Measurements from ENCODE around the gene SH3RF3.
"Not testable (repeated sequence)": the region's sequence is repeated elsewhere in the genome, so short reads cannot be mapped to it uniquely, and the experiment has no call there.

SH3RF3 gene

DNA sequence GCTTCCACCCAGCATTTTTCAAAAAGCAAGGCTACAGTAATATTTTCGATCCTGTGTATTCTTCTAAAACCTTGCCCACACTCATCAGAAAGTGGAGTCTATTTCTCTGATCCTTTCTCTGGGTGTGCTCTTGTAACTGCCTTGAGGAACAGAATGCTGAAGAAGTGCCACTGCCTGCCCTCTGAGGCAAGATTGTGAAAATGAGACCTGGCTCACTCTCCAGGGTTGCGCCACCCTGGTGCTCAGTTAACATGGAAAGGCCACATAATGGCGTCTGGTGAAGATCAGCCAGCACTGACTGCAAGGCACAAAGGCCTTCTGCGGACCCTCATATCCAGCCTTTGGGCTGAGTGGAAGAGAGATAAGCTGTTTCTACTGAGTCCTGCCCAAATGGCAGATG is 11.2 kb upstream of the SH3RF3 start:
- Histone ChIP-seq H3K4me1 (ENCODE audit: control insufficient read depth, insufficient read depth, low read length, poor library complexity, severe bottlenecking) (no peaks in the 10 kb centered on the region), H3K27ac (ENCODE audit: low read depth, low read length, severe bottlenecking) (no peak overlapping the region), H3K4me3 (ENCODE audit: extremely low read depth, insufficient read depth, low read length, poor library complexity, severe bottlenecking) (no peak overlapping the region), H3K36me3 (ENCODE audit: control insufficient read depth, insufficient read depth, low read length) (no peaks in the 10 kb centered on the region), H3K9me3 (ENCODE audit: control insufficient read depth, low read length) (peaks cover 5% of the 10 kb centered on the region)
- WGBS, 2 experiments (ENCODE audit: insufficient coverage in 2 of 2) = 93 to 100% methylated on average over 1 to 3 of the region's 4 CpGs

GRCh38 chr2:109118321-109118720 is 10.7 kb upstream of the SH3RF3 start:
- no peak overlapping the region for H3K4me3 ChIP-seq (ENCODE audit: extremely low read depth, insufficient read depth, low read length, poor library complexity, severe bottlenecking)
- peaks cover 5% of the 10 kb centered on the region for H3K9me3 ChIP-seq (ENCODE audit: control insufficient read depth, low read length)
- no peaks in the 10 kb centered on the region for H3K4me1 ChIP-seq (ENCODE audit: control insufficient read depth, insufficient read depth, low read length, poor library complexity, severe bottlenecking)
- 90 to 97% methylated on average over 9 of the region's 9 CpGs for WGBS, 2 experiments (ENCODE audit: insufficient coverage in 2 of 2)
- H3K36me3 ChIP-seq (ENCODE audit: control insufficient read depth, insufficient read depth, low read length) = no peaks in the 10 kb centered on the region
- no peak overlapping the region for H3K27ac ChIP-seq (ENCODE audit: low read depth, low read length, severe bottlenecking)

- H3K9me3 ChIP-seq (ENCODE audit: control insufficient read depth, low read length) = peaks cover 5% of the 10 kb centered on the region
- H3K27ac ChIP-seq (ENCODE audit: low read depth, low read length, severe bottlenecking) = no peak overlapping the region
- H3K36me3 ChIP-seq (ENCODE audit: control insufficient read depth, insufficient read depth, low read length) = no peaks in the 10 kb centered on the region
- 79 to 100% methylated on average over 2 to 3 of the region's 3 CpGs for WGBS, 2 experiments (ENCODE audit: insufficient coverage in 2 of 2)
- H3K4me3 ChIP-seq (ENCODE audit: extremely low read depth, insufficient read depth, low read length, poor library complexity, severe bottlenecking) = no peak overlapping the region
- no peaks in the 10 kb centered on the region for H3K4me1 ChIP-seq (ENCODE audit: control insufficient read depth, insufficient read depth, low read length, poor library complexity, severe bottlenecking)
These were observed 8.8 kb upstream of the SH3RF3 start for GRCh38 chr2:109120166-109120565.

DNA sequence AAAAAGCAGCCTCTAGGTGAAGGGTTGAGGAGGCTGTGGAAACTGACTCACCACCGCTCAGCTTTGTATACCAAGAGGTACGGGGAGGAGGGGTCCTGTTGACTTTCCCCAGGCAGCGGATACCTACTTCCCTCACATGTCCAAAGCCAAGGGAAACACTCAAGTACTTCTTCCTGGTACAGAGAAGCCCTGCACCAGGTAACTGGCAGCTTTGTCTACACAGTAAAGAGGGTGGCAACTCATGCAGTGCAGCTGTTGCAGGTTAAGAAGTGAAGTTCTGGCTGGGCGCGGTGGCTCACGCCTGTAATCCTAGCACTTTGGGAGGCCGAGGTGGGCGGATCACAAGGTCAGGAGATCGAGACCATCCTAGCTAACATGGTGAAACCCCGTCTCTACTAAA is 8.3 kb upstream of the SH3RF3 start:
- not testable (repeated sequence) for H3K36me3 ChIP-seq (ENCODE audit: control insufficient read depth, insufficient read depth, low read length); H3K4me1 ChIP-seq (ENCODE audit: control insufficient read depth, insufficient read depth, low read length, poor library complexity, severe bottlenecking); H3K9me3 ChIP-seq (ENCODE audit: control insufficient read depth, low read length); H3K4me3 ChIP-seq (ENCODE audit: extremely low read depth, insufficient read depth, low read length, poor library complexity, severe bottlenecking); H3K27ac ChIP-seq (ENCODE audit: low read depth, low read length, severe bottlenecking)
- 81% methylated on average over 5 of the region's 10 CpGs; no CpG with 5 or more reads in 1 of the 2 experiments for WGBS, 2 experiments (ENCODE audit: insufficient coverage in 2 of 2)

- no peaks in the 10 kb centered on the region for H3K9me3 ChIP-seq (ENCODE audit: control insufficient read depth, low read length)
- H3K4me1 ChIP-seq (ENCODE audit: control insufficient read depth, insufficient read depth, low read length, poor library complexity, severe bottlenecking) = peaks cover 15% of the 10 kb centered on the region
- H3K36me3 ChIP-seq (ENCODE audit: control insufficient read depth, insufficient read depth, low read length) = no peaks in the 10 kb centered on the region
- H3K4me3 ChIP-seq (ENCODE audit: extremely low read depth, insufficient read depth, low read length, poor library complexity, severe bottlenecking) = no peak overlapping the region
- WGBS, 2 experiments (ENCODE audit: insufficient coverage in 2 of 2) = no CpG with 5 or more reads among the region's 4 CpGs
- no peak overlapping the region for H3K27ac ChIP-seq (ENCODE audit: low read depth, low read length, severe bottlenecking)
These were observed 5.3 kb upstream of the SH3RF3 start for GRCh38 chr2:109123586-109124201.

DNA sequence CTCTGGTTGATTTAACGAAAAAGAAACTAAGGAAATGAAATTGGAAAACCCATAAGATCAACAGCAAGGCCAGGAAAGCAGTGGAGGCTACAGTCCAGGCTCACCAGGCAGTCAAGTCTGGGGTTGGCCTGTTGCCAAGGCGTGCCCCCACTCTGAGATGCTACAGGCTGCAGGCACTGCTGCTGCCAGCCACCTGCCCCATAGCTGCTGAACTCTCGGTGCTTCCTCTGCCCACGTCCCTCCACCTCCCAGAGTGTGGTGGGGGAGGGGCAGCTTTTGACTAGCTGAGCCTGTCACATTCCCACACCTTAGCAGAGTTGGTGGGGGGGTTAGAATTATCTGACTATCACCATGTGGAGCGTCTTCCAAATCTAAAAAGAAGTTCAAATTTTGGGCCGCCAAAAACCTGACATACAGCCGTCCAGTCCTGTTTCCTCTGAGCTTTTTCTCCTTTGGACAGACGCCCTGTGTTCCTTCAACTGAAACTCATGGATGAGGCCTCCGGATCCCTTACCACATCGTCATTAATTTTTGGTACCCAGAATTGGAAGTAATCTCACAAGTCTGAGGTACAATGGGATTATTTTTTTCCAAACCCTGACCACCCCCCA is 3.9 kb upstream of the SH3RF3 start:
- WGBS, 2 experiments (ENCODE audit: insufficient coverage in 2 of 2) = 87 to 90% methylated on average over 6 to 8 of the region's 10 CpGs
- Histone ChIP-seq H3K9me3 (ENCODE audit: control insufficient read depth, low read length) (no peaks in the 10 kb centered on the region), H3K4me1 (ENCODE audit: control insufficient read depth, insufficient read depth, low read length, poor library complexity, severe bottlenecking) (peaks cover 18% of the 10 kb centered on the region), H3K27ac (ENCODE audit: low read depth, low read length, severe bottlenecking) (peak overlapping the region; percentile 51), H3K36me3 (ENCODE audit: control insufficient read depth, insufficient read depth, low read length) (no peaks in the 10 kb centered on the region), H3K4me3 (ENCODE audit: extremely low read depth, insufficient read depth, low read length, poor library complexity, severe bottlenecking) (no peak overlapping the region)

- H3K4me1 ChIP-seq (ENCODE audit: control insufficient read depth, insufficient read depth, low read length, poor library complexity, severe bottlenecking) = peaks cover 23% of the 10 kb centered on the region
- H3K9me3 ChIP-seq (ENCODE audit: control insufficient read depth, low read length) = no peaks in the 10 kb centered on the region
- no peaks in the 10 kb centered on the region for H3K36me3 ChIP-seq (ENCODE audit: control insufficient read depth, insufficient read depth, low read length)
- H3K4me3 ChIP-seq (ENCODE audit: extremely low read depth, insufficient read depth, low read length, poor library complexity, severe bottlenecking) = no peak overlapping the region
- H3K27ac ChIP-seq (ENCODE audit: low read depth, low read length, severe bottlenecking) = peak overlapping the region; percentile 36
- WGBS, 2 experiments (ENCODE audit: insufficient coverage in 2 of 2) = 85 to 90% methylated on average over 10 to 11 of the region's 12 CpGs
These were observed 3.2 kb upstream of the SH3RF3 start for GRCh38 chr2:109125593-109126500.

DNA sequence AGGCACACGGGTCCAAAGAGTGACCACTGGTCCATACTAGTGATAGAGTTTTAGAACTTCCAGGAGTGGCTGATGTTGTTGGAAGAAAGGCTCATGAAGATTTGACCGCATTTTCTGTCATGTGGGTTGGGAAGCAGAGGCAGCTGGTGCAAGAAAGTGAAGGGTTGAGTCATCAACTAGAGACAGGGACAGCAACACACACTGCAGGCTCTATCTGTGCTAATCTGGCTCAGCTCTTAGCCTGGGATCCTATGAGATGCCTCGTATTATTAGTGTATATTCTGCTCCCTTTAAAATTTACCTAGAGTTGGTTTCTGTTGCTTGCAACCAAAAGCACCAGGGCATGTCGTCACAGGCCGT is 2.5 kb upstream of the SH3RF3 start:
- WGBS, 2 experiments (ENCODE audit: insufficient coverage in 2 of 2) = 91 to 94% methylated on average over 4 of the region's 5 CpGs
- Histone ChIP-seq H3K27ac (ENCODE audit: low read depth, low read length, severe bottlenecking) (peak overlapping the region; percentile 36), H3K36me3 (ENCODE audit: control insufficient read depth, insufficient read depth, low read length) (no peaks in the 10 kb centered on the region), H3K4me3 (ENCODE audit: extremely low read depth, insufficient read depth, low read length, poor library complexity, severe bottlenecking) (no peak overlapping the region), H3K9me3 (ENCODE audit: control insufficient read depth, low read length) (no peaks in the 10 kb centered on the region), H3K4me1 (ENCODE audit: control insufficient read depth, insufficient read depth, low read length, poor library complexity, severe bottlenecking) (peaks cover 23% of the 10 kb centered on the region)

DNA sequence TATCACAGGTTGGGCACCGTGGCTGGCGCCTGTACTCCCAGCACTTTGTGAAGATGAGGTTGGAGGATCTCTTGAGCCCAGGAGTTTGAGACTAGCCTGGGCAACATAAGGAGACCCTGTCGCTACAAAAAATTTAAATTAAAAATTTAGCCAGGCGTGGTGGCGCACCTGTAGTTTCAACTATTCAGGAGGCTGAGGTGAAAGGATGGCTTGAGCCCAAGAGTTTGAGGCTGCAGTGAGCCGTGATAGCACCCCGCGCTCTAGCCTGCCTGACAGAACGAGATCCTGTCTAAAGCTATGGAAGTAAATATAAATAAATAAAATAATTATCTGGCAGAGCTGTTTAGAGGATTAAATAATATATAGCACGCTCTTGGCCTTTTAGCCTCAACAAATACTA is 1.4 kb upstream of the SH3RF3 start:
- Histone ChIP-seq H3K27ac (ENCODE audit: low read depth, low read length, severe bottlenecking) (no peak overlapping the region), H3K9me3 (ENCODE audit: control insufficient read depth, low read length) (no peaks in the 10 kb centered on the region), H3K4me1 (ENCODE audit: control insufficient read depth, insufficient read depth, low read length, poor library complexity, severe bottlenecking) (peaks cover 23% of the 10 kb centered on the region), H3K4me3 (ENCODE audit: extremely low read depth, insufficient read depth, low read length, poor library complexity, severe bottlenecking) (no peak overlapping the region), H3K36me3 (ENCODE audit: control insufficient read depth, insufficient read depth, low read length) (no peaks in the 10 kb centered on the region)
- WGBS, 2 experiments (ENCODE audit: insufficient coverage in 2 of 2) = 84 to 96% methylated on average over 4 to 5 of the region's 10 CpGs

DNA sequence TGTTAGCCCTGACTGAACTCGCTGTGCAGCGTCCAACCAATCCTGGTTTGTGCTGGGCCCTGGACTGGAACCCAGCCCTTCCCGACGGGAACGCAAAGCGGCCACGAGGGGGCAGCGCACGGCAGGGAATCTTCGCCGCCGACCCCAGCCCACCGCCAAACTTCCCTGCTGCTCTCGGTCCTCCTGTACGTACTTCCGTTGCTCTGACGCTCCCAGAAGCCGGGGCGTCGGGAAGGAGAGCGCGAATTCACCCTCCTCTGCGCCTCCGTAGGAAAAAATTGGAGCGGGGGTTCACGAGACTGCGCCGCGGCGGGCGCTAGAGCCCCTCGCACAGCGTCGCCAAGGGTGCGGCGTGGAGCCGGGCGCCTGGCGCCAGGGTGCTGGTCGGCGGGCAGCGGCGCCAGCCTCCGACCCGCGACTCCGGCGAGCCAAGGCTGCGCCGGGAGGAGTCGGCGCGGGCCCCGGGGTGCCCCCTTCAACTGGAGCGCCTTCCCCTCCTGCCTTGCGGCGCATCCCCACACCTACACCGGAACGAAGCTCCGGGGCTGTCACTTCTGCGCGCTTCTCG is 873 bp upstream of the SH3RF3 start:
- Histone ChIP-seq H3K27ac (ENCODE audit: low read depth, low read length, severe bottlenecking) (no peak overlapping the region), H3K36me3 (ENCODE audit: control insufficient read depth, insufficient read depth, low read length) (no peaks in the 10 kb centered on the region), H3K9me3 (ENCODE audit: control insufficient read depth, low read length) (no peaks in the 10 kb centered on the region), H3K4me3 (ENCODE audit: extremely low read depth, insufficient read depth, low read length, poor library complexity, severe bottlenecking) (peak overlapping the region; percentile 59), H3K4me1 (ENCODE audit: control insufficient read depth, insufficient read depth, low read length, poor library complexity, severe bottlenecking) (peaks cover 23% of the 10 kb centered on the region)
- WGBS, 2 experiments (ENCODE audit: insufficient coverage in 2 of 2) = 0 to 1% methylated on average over 53 to 57 of the region's 63 CpGs
